ENCODE measurements around the gene TMEM69.
"Not testable (repeated sequence)": the region's sequence is repeated elsewhere in the genome, so short reads cannot be mapped to it uniquely, and the experiment has no call there.

Gene TMEM69

GRCh38 chr1:45677751-45678245, 10.2 kb upstream of the TMEM69 start:
- in situ Hi-C loops (cut with MboI; ENCODE audit: low sequenced_read_pairs): no loop called here

GRCh38 chr1:45678489-45678888, 9.5 kb upstream of the TMEM69 start:
- in situ Hi-C loops (cut with MboI; ENCODE audit: low sequenced_read_pairs): no loop called here

- in situ Hi-C loops (cut with MboI; ENCODE audit: low sequenced_read_pairs): no loop called here
Measured at GRCh38 chr1:45679123-45679522, 8.9 kb upstream of the TMEM69 start.

GRCh38 chr1:45682942-45683341, 5.0 kb upstream of the TMEM69 start:
- in situ Hi-C loops (cut with MboI; ENCODE audit: low sequenced_read_pairs): no loop called here

GRCh38 chr1:45684402-45684801, 3.6 kb upstream of the TMEM69 start:
- in situ Hi-C loops (cut with MboI; ENCODE audit: low sequenced_read_pairs): no loop called here

GRCh38 chr1:45685308-45686014, 2.5 kb upstream of the TMEM69 start:
- in situ Hi-C loops (cut with MboI; ENCODE audit: low sequenced_read_pairs): no loop called here

- in situ Hi-C loops (cut with MboI; ENCODE audit: low sequenced_read_pairs): no loop called here
Measured at GRCh38 chr1:45686015-45686287, 2.0 kb upstream of the TMEM69 start.

- in situ Hi-C loops (cut with MboI; ENCODE audit: low sequenced_read_pairs): no loop called here
Measured at GRCh38 chr1:45686288-45687013, 1.5 kb upstream of the TMEM69 start, which contains the start of gene GPBP1L1. Gene GPBP1L1, minus strand, starts transcription at chr1:45686533. Its CDS starts 27,446 bp downstream, at chr1:45659087.

- in situ Hi-C loops (cut with MboI; ENCODE audit: low sequenced_read_pairs): no loop called here
Measured at GRCh38 chr1:45687014-45687753, 797 bp upstream of the TMEM69 start.

GRCh38 chr1:45693811-45694210, 5.8 kb downstream of the TMEM69 start:
- in situ Hi-C loops (cut with MboI; ENCODE audit: low sequenced_read_pairs): not testable (repeated sequence)

- in situ Hi-C loops (cut with MboI; ENCODE audit: low sequenced_read_pairs): no loop called here
Measured at GRCh38 chr1:45694823-45695222, 6.8 kb downstream of the TMEM69 start.

GRCh38 chr1:45704637-45705036, 16.7 kb downstream of the TMEM69 start:
- in situ Hi-C loops (cut with MboI; ENCODE audit: low sequenced_read_pairs): no loop called here

- in situ Hi-C loops (cut with MboI; ENCODE audit: low sequenced_read_pairs): no loop called here
Measured at GRCh38 chr1:45713711-45714110, 25.7 kb downstream of the TMEM69 start.

- in situ Hi-C loops (cut with MboI; ENCODE audit: low sequenced_read_pairs): no loop called here
Measured at GRCh38 chr1:45716700-45717099, 28.7 kb downstream of the TMEM69 start.

- in situ Hi-C loops (cut with MboI; ENCODE audit: low sequenced_read_pairs): not testable (repeated sequence)
Measured at GRCh38 chr1:45717386-45717785, 29.4 kb downstream of the TMEM69 start.

GRCh38 chr1:45718289-45718688, 30.3 kb downstream of the TMEM69 start:
- in situ Hi-C loops (cut with MboI; ENCODE audit: low sequenced_read_pairs): no loop called here

GRCh38 chr1:45721207-45721606, 33.2 kb downstream of the TMEM69 start:
- in situ Hi-C loops (cut with MboI; ENCODE audit: low sequenced_read_pairs): no loop called here

GRCh38 chr1:45722809-45723208, 34.8 kb downstream of the TMEM69 start:
- in situ Hi-C loops (cut with MboI; ENCODE audit: low sequenced_read_pairs): no loop called here

GRCh38 chr1:45723248-45723930, 35.4 kb downstream of the TMEM69 start:
- in situ Hi-C loops (cut with MboI; ENCODE audit: low sequenced_read_pairs): no loop called here

GRCh38 chr1:45726007-45726406, 38.0 kb downstream of the TMEM69 start:
- in situ Hi-C loops (cut with MboI; ENCODE audit: low sequenced_read_pairs): not testable (repeated sequence)
